ENCODE results near the gene UGT1A9.

DNA sequence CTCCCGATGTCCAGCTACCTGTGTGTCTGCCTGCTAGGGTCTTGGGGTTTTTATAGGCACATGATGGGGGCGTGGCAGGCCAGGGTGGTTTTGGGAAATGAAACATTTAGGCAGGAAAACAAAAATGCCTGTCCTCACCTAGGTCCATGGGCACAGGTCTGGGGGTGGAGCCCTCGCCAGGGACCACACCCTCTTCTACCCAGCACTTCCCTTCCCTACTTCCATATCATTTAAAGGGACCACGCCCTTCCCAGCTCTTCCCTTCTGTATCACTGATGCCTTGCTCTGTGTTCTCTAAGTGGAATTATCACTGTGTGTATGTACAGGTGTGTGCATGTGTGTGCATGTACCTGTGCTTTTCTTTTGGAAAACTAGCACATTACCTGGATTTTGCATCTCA, 94.7 kb downstream of the UGT1A9 start:
- TF ChIP-seq CTCF (IDR thresholded peaks at IDR 0.05) (no peak), POLR2A (IDR thresholded peaks at IDR 0.05) (no peak), EP300 (IDR thresholded peaks at IDR 0.05) (no peak)
